GM18499 (cell line): ENCODE data around the gene WASHC4.

ENCODE experiments used
- ATAC-seq: cut with Tn5 transposase; IDR thresholded peaks from one replicate; pipeline ENCODE4 v1.9.1; 2021; ENCODE audit warnings: moderate number of reproducible peaks; ENCODE audit not compliant: insufficient read depth, unreplicated experiment

The WASHC4 gene

DNA sequence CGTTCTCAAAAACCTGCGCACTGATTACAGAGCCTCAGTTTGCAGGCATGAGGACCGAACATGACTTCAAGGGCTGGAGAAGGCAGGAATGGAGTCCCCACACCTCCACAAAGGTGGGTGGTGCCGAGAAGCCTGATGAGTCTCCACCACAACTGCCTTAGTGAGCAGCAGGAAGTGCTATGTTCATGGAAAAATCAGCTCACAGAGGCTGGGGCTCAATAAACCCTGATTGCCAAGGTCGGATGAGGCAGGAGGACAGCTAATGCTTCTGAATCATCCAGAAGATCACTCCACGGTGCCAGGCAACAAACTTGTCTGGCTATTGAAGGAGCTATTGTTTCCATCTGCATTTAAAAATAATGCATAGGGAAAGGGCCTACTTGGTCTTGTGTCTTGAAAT is 97.4 kb downstream of the WASHC4 start:
- ATAC-seq = no peak

DNA sequence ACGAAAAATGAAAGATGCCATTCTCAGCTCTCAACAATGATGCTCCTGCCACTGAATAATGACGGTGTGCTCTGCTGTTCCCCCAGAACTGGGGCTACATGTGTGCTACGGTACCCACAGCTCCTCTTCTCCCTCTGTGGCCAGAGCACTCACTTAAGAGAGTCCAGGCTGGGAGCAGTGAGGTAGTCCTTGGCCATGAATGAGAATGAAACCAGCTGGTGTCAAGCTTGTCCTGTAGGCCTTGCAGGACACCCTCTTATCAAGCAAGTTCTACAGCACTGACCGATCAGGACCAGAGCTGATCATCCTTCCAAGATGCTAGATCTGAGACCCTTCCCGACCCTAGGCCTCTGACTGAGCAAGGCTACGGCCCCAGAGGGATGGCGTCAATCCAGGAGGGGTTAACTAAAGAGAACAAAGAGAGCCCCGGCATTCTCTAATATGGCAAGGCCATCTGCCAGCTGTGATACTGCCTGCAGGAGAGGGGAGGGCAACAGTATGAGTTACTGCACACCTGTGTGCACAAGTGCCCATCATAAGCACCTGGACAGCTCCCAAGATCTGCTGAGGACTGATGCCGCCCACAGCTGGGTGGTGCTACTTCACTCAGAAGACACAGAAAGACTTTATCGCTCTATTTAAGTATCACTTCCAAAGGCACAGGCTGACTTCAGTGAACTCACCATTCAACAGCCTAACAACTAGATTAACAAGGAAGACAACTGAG is 98.0 kb downstream of the WASHC4 start:
- ATAC-seq = no peak

DNA sequence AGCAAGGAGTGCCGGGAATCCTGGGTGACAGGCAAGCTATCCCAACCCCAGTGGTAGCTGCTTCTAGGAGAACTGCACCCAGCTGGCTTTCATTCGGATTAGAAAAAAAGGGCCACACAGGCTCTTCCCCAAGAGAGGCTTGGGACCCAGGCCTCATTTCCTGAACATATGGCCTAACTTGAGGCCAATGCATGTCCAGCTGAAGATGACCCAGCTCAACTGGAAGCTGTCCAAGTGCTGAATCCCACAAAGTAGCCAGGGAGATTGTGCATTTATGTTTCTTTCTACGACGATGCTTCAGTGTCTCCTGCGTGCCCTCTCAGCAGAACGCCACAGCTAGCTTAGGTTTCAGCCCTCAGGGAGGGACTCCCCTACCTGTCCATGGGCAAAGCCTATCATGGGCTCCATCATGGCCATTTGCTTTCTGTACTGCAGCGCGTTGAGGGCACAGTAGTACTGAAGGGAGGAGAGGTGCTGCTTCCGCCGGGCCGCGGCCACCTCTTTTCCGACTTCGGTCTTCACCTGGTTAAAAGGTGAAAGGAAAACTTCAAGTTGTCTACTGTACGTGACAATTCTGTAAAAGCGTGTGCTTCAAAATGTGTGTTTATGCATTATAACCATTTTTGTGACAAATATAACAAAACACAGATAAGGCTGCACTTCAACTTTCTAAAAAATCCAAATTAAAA is 99.3 kb downstream of the WASHC4 start:
- no peak for ATAC-seq

DNA sequence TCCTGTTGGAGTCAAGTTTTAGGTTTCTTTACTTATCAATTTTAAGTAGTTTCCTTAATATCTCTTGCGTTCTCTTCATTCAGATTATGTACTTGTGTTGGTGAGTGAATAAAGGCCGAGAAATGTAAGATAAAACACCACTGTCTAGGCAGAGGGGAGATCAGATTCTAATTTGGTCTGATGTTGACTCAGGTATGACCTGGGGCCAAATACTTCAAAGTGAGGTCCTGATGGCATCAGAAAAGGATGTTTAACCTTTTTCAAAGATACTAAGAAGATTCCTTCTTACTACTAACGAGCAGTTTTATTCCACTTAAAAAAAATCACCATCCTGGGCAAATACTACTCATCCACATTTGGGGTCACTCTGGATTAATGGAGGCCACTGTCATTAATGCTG is 101.6 kb downstream of the WASHC4 start:
- ATAC-seq = no peak

DNA sequence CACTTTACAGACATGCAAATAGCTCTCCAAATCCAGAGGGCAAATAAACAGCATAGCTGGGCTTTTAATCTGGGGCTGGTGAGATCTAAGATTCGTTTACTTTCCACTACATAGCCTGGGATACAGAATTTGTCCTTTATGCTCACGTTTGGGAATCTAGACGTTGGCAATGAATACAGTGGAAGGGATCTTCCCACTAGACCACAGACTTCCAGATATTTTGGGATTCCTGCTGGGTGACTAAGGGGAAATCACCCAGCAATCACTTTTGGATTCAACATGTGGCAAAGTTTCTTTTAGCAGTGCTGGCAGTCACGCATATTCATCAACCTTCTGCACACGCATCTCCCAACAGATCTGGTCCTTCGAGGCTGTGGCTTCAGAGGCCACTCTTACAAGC is 104.9 kb downstream of the WASHC4 start:
- ATAC-seq = no peak

DNA sequence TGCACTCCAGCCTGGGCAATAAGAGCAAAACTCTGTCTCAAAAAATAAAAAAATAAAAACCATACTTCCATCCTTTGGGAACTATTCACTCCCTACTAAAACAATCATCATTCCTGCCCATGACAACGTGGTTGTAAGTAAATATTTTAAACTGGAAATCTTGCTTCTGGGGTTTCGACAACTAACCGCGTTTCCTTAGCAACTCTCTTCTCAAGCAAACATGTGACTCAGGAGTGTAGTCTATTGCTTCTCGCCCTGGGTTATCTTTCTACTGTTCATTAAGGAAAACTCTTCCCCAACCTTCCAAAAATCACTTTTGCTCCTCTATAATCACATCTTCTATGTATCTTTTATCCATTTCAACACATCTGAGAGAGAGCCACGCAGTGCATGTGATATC is 106.6 kb downstream of the WASHC4 start:
- ATAC-seq = no peak

DNA sequence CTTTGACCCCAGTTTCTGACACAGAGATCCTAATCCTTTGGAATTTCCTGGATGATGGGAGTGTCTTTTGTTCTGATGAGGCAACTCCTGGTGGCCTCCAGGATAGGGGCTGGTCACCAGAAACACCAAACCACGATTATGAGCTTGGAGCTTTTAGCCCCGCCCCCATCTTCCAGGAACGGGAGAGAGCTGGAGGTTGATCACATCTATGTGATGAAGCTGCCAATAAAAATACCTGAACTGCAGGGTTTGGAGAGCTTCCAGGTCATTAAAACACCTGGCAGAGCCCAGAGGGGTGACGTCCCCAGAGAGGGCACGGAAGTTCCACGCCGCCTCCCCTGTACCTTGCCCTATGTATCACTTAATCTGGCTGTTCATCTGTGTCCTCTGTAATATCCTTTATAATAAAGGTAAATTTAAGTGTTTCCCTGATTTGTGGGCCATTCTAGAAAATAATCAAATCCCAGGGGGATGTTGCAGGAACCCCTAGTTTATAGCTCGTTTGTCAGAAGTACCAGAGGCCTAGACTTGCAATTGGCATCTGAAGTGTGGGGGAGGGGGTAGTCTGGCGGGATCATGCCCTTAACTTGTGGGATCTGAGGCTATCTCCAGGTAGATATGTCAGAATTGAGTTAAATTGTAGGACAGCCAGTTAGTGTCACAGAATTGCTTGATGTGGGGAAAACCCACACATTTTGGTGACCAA is 107.3 kb downstream of the WASHC4 start:
- ATAC-seq = no peak

DNA sequence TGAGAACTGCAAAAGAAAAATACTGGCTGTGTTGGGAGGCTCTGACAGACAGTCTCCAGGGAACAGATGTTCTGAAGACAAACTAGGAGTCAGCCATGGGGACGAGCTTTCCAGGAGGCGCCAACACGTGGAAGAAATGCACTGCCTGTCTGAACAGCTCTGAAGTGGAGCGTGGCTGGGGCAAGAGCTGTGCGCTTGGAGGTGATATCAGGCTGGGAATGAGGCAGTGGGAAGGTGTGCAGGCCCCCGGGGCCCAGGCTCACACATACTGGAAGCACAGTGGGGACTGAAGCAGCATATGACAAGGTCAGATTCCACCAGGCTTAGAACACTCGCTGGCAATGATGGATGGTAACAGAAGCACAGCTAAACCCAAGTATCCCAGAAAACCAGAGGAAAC is 110.9 kb downstream of the WASHC4 start:
- ATAC-seq = no peak
